WTC11 (cell line): ENCODE results near the gene ZXDC. TPM values are rescaled to one million over a fixed set of nuclear protein-coding genes. Genes with fewer than 3 reads are reported as not detected.
A peak's percentile ranks its signal among the peaks of the same experiment; 100 is the strongest.

ENCODE experiments used
- FOXK1 ChIP-seq: sonication (generic); formaldehyde crosslinking; IDR thresholded peaks from 2 replicates; pipeline ENCODE4 v1.8.0; 2022; ENCODE audit warnings: mild to moderate bottlenecking, moderate library complexity, missing genetic modification reagents
- IRF2 ChIP-seq: sonication (generic); formaldehyde crosslinking; IDR thresholded peaks from 2 replicates; pipeline ENCODE4 v1.8.0; 2022; ENCODE audit warnings: low read depth, missing genetic modification reagents, borderline replicate concordance
- NFE2L1 ChIP-seq: sonication (generic); formaldehyde crosslinking; IDR thresholded peaks from 2 replicates; pipeline ENCODE4 v1.8.1; 2023; ENCODE audit warnings: missing genetic modification reagents
- NR2C2 ChIP-seq: sonication (generic); formaldehyde crosslinking; IDR thresholded peaks from 2 replicates; pipeline ENCODE4 v1.8.0; 2022; ENCODE audit warnings: mild to moderate bottlenecking, missing genetic modification reagents
- OVOL2 ChIP-seq: fragments of 250-450 bp; sonication (Bioruptor Pico); IDR thresholded peaks from 2 replicates; pipeline ENCODE4 v1.9.0; 2021; ENCODE audit warnings: mild to moderate bottlenecking, borderline replicate concordance
- PRRX2 ChIP-seq: fragments of 250-450 bp; sonication (Bioruptor Pico); IDR thresholded peaks from 2 replicates; pipeline ENCODE4 v1.8.0; 2021; ENCODE audit warnings: mild to moderate bottlenecking
- SOX15 ChIP-seq: fragments of 250-450 bp; sonication (Bioruptor Pico); IDR thresholded peaks from 2 replicates; pipeline ENCODE4 v1.9.0; 2021; ENCODE audit warnings: mild to moderate bottlenecking
- SP1 ChIP-seq: sonication (generic); formaldehyde crosslinking; conservative IDR thresholded peaks from 2 replicates; pipeline ENCODE4 v1.8.1; 2022; ENCODE audit warnings: missing genetic modification reagents
- TCF7 ChIP-seq: sonication (generic); formaldehyde crosslinking; IDR thresholded peaks from 2 replicates; pipeline ENCODE4 v1.8.0; 2022; ENCODE audit warnings: mild to moderate bottlenecking, low read depth, missing genetic modification reagents, moderate library complexity
- ZBTB21 ChIP-seq: sonication (generic); formaldehyde crosslinking; IDR thresholded peaks from 2 replicates; pipeline ENCODE4 v1.8.1; 2023; ENCODE audit warnings: mild to moderate bottlenecking, missing genetic modification reagents, borderline replicate concordance
- ZNF219 ChIP-seq: sonication (generic); formaldehyde crosslinking; IDR thresholded peaks from 2 replicates; pipeline ENCODE4 v1.8.0; 2023; ENCODE audit warnings: missing genetic modification reagents, mild to moderate bottlenecking, borderline replicate concordance
- ZNF232 ChIP-seq: sonication (generic); formaldehyde crosslinking; IDR thresholded peaks from 2 replicates; pipeline ENCODE4 v1.8.0; 2022; ENCODE audit warnings: mild to moderate bottlenecking, missing genetic modification reagents
- ZNF396 ChIP-seq: fragments of 250-450 bp; sonication (Bioruptor Pico); IDR thresholded peaks from 2 replicates; pipeline ENCODE4 v1.8.0; 2021; ENCODE audit warnings: mild to moderate bottlenecking, moderate library complexity, borderline replicate concordance
- total RNA-seq: library from RNA; stranded (reverse); gene quantifications from 3 replicates; pipeline ENCODE4 v1.2.3, GENCODE V29; 2021
- TF ChIP-seq, protein P1 (sequence below): sonication (generic); formaldehyde crosslinking; IDR thresholded peaks from 2 replicates; pipeline ENCODE4 v1.8.1; 2022; ENCODE audit warnings: missing genetic modification reagents, borderline replicate concordance
- TF ChIP-seq, protein P2 (sequence below): sonication (generic); formaldehyde crosslinking; IDR thresholded peaks from 2 replicates; pipeline ENCODE4 v1.8.0; 2022; ENCODE audit warnings: mild to moderate bottlenecking, missing genetic modification reagents
- TF ChIP-seq, protein P3 (sequence below): sonication (generic); formaldehyde crosslinking; IDR thresholded peaks from 2 replicates; pipeline ENCODE4 v1.8.0; 2023; ENCODE audit warnings: mild to moderate bottlenecking, missing genetic modification reagents
- TF ChIP-seq, protein P4 (sequence below): fragments of 250-450 bp; sonication (Bioruptor Pico); IDR thresholded peaks from 2 replicates; pipeline ENCODE4 v1.9.0; 2021; ENCODE audit warnings: mild to moderate bottlenecking
- TF ChIP-seq, protein P5 (sequence below): fragments of 250-450 bp; sonication (Bioruptor Pico); IDR thresholded peaks from 2 replicates; pipeline ENCODE4 v1.9.0; 2021; ENCODE audit warnings: mild to moderate bottlenecking
- TF ChIP-seq, protein P6 (sequence below): fragments of 200-600 bp; IDR thresholded peaks from 2 replicates; pipeline ENCODE4 v1.8.0; 2022; ENCODE audit warnings: antibody characterized with exemption
- TF ChIP-seq, protein P7 (sequence below): sonication (generic); formaldehyde crosslinking; IDR thresholded peaks from 2 replicates; pipeline ENCODE4 v1.8.1; 2023; ENCODE audit warnings: mild to moderate bottlenecking, moderate library complexity, missing genetic modification reagents
- TF ChIP-seq, protein P8 (sequence below): sonication (generic); formaldehyde crosslinking; conservative IDR thresholded peaks from 2 replicates; pipeline ENCODE4 v1.8.1; 2023; ENCODE audit warnings: mild to moderate bottlenecking, low read depth, missing genetic modification reagents, moderate library complexity

The ZXDC gene
- total RNA-seq, 1 experiment from 2014 or later: 34.7 TPM

DNA sequence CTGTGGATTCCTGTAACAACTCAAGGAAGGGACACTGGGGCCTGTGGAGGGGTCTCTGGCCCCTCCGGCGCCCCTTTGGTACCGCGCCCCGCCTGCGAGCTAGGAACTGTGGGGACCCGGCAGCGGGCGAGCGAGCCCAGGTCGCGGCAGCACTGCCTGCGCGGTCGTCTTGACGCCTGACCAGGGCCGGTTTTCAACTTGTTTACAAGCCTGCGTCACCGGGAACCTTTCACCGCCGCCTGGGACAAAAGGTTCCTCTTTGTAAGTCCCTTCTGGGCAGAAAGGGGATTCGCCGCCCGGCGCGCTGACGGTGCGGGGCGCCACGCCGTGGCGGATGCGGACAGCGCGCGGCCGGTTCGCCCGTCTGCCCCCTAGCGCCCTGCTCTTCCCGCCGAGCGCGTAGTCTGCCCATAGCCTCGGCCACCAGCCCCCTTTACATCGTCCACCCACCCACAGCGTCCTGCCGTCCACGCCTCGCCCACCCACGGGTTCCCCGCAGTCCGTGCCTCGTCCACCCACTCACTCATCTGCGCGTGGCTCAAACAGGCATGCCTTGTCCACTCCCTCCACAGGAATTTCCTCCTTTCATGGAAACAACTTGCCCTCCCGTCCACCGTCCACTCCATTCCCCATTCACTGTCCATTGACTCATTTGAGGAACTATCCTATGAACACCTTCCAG is 86.4 kb downstream of the ZXDC start (continued):
- TF ChIP-seq, protein P1, sequence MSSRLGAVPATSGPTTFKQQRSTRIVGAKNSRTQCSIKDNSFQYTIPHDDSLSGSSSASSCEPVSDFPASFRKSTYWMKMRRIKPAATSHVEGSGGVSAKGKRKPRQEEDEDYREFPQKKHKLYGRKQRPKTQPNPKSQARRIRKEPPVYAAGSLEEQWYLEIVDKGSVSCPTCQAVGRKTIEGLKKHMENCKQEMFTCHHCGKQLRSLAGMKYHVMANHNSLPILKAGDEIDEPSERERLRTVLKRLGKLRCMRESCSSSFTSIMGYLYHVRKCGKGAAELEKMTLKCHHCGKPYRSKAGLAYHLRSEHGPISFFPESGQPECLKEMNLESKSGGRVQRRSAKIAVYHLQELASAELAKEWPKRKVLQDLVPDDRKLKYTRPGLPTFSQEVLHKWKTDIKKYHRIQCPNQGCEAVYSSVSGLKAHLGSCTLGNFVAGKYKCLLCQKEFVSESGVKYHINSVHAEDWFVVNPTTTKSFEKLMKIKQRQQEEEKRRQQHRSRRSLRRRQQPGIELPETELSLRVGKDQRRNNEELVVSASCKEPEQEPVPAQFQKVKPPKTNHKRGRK (CRISPR knock-in tag): no peak
- TF ChIP-seq, protein P2, sequence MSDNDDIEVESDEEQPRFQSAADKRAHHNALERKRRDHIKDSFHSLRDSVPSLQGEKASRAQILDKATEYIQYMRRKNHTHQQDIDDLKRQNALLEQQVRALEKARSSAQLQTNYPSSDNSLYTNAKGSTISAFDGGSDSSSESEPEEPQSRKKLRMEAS (CRISPR knock-in tag): peak; percentile 67; the same call in 1 of the 2 replicates
- TF ChIP-seq, protein P3, sequence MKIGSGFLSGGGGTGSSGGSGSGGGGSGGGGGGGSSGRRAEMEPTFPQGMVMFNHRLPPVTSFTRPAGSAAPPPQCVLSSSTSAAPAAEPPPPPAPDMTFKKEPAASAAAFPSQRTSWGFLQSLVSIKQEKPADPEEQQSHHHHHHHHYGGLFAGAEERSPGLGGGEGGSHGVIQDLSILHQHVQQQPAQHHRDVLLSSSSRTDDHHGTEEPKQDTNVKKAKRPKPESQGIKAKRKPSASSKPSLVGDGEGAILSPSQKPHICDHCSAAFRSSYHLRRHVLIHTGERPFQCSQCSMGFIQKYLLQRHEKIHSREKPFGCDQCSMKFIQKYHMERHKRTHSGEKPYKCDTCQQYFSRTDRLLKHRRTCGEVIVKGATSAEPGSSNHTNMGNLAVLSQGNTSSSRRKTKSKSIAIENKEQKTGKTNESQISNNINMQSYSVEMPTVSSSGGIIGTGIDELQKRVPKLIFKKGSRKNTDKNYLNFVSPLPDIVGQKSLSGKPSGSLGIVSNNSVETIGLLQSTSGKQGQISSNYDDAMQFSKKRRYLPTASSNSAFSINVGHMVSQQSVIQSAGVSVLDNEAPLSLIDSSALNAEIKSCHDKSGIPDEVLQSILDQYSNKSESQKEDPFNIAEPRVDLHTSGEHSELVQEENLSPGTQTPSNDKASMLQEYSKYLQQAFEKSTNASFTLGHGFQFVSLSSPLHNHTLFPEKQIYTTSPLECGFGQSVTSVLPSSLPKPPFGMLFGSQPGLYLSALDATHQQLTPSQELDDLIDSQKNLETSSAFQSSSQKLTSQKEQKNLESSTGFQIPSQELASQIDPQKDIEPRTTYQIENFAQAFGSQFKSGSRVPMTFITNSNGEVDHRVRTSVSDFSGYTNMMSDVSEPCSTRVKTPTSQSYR: no peak
- TF ChIP-seq NFE2L1 (CRISPR knock-in tag): no peak; the same call in 1 of the 2 replicates
- TF ChIP-seq NR2C2 (CRISPR knock-in tag): no peak
- TF ChIP-seq SP1 (CRISPR knock-in tag): peak; percentile 20; the same call in 1 of the 2 replicates
- no peak for TF ChIP-seq ZNF219 (CRISPR knock-in tag)
- TF ChIP-seq, protein P4, sequence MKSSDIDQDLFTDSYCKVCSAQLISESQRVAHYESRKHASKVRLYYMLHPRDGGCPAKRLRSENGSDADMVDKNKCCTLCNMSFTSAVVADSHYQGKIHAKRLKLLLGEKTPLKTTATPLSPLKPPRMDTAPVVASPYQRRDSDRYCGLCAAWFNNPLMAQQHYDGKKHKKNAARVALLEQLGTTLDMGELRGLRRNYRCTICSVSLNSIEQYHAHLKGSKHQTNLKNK: no peak
- peak; percentile 88 for TF ChIP-seq FOXK1
- no peak for TF ChIP-seq SOX15 (CRISPR knock-in tag)
- TF ChIP-seq TCF7 (CRISPR knock-in tag): no peak
- TF ChIP-seq IRF2 (CRISPR knock-in tag): no peak
- TF ChIP-seq PRRX2 (CRISPR knock-in tag): no peak
- TF ChIP-seq, protein P5, sequence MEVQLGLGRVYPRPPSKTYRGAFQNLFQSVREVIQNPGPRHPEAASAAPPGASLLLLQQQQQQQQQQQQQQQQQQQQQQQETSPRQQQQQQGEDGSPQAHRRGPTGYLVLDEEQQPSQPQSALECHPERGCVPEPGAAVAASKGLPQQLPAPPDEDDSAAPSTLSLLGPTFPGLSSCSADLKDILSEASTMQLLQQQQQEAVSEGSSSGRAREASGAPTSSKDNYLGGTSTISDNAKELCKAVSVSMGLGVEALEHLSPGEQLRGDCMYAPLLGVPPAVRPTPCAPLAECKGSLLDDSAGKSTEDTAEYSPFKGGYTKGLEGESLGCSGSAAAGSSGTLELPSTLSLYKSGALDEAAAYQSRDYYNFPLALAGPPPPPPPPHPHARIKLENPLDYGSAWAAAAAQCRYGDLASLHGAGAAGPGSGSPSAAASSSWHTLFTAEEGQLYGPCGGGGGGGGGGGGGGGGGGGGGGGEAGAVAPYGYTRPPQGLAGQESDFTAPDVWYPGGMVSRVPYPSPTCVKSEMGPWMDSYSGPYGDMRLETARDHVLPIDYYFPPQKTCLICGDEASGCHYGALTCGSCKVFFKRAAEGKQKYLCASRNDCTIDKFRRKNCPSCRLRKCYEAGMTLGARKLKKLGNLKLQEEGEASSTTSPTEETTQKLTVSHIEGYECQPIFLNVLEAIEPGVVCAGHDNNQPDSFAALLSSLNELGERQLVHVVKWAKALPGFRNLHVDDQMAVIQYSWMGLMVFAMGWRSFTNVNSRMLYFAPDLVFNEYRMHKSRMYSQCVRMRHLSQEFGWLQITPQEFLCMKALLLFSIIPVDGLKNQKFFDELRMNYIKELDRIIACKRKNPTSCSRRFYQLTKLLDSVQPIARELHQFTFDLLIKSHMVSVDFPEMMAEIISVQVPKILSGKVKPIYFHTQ (CRISPR knock-in tag): no peak
- TF ChIP-seq, protein P6, sequence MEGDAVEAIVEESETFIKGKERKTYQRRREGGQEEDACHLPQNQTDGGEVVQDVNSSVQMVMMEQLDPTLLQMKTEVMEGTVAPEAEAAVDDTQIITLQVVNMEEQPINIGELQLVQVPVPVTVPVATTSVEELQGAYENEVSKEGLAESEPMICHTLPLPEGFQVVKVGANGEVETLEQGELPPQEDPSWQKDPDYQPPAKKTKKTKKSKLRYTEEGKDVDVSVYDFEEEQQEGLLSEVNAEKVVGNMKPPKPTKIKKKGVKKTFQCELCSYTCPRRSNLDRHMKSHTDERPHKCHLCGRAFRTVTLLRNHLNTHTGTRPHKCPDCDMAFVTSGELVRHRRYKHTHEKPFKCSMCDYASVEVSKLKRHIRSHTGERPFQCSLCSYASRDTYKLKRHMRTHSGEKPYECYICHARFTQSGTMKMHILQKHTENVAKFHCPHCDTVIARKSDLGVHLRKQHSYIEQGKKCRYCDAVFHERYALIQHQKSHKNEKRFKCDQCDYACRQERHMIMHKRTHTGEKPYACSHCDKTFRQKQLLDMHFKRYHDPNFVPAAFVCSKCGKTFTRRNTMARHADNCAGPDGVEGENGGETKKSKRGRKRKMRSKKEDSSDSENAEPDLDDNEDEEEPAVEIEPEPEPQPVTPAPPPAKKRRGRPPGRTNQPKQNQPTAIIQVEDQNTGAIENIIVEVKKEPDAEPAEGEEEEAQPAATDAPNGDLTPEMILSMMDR: peak; percentile 31; the same call in 1 of the 2 replicates
- no peak for TF ChIP-seq OVOL2 (CRISPR knock-in tag)
- TF ChIP-seq ZNF396 (CRISPR knock-in tag): no peak
- TF ChIP-seq ZBTB21 (CRISPR knock-in tag): 0 out of 2 replicates have a peak, but pooled peaks have one; percentile 60
- TF ChIP-seq, protein P7, sequence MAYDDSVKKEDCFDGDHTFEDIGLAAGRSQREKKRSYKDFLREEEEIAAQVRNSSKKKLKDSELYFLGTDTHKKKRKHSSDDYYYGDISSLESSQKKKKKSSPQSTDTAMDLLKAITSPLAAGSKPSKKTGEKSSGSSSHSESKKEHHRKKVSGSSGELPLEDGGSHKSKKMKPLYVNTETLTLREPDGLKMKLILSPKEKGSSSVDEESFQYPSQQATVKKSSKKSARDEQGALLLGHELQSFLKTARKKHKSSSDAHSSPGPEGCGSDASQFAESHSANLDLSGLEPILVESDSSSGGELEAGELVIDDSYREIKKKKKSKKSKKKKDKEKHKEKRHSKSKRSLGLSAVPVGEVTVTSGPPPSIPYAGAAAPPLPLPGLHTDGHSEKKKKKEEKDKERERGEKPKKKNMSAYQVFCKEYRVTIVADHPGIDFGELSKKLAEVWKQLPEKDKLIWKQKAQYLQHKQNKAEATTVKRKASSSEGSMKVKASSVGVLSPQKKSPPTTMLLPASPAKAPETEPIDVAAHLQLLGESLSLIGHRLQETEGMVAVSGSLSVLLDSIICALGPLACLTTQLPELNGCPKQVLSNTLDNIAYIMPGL (CRISPR knock-in tag): peak; percentile 97
- TF ChIP-seq ZNF232: 0 out of 2 replicates have a peak, but pooled peaks have one; percentile 47
- TF ChIP-seq, protein P8, sequence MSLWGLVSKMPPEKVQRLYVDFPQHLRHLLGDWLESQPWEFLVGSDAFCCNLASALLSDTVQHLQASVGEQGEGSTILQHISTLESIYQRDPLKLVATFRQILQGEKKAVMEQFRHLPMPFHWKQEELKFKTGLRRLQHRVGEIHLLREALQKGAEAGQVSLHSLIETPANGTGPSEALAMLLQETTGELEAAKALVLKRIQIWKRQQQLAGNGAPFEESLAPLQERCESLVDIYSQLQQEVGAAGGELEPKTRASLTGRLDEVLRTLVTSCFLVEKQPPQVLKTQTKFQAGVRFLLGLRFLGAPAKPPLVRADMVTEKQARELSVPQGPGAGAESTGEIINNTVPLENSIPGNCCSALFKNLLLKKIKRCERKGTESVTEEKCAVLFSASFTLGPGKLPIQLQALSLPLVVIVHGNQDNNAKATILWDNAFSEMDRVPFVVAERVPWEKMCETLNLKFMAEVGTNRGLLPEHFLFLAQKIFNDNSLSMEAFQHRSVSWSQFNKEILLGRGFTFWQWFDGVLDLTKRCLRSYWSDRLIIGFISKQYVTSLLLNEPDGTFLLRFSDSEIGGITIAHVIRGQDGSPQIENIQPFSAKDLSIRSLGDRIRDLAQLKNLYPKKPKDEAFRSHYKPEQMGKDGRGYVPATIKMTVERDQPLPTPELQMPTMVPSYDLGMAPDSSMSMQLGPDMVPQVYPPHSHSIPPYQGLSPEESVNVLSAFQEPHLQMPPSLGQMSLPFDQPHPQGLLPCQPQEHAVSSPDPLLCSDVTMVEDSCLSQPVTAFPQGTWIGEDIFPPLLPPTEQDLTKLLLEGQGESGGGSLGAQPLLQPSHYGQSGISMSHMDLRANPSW (CRISPR knock-in tag): no peak
